Measurements from ENCODE around the gene MCUB. TPM values are rescaled to one million over a fixed set of nuclear protein-coding genes. Genes with fewer than 3 reads are reported as not detected.

MCUB gene
- total and polyA plus RNA-seq, 9 of the 15 experiments (the other 6 are each of a cell fraction or from before 2014, with no cell fraction given): 1.4 to 21.5 (median 5.4) TPM

DNA sequence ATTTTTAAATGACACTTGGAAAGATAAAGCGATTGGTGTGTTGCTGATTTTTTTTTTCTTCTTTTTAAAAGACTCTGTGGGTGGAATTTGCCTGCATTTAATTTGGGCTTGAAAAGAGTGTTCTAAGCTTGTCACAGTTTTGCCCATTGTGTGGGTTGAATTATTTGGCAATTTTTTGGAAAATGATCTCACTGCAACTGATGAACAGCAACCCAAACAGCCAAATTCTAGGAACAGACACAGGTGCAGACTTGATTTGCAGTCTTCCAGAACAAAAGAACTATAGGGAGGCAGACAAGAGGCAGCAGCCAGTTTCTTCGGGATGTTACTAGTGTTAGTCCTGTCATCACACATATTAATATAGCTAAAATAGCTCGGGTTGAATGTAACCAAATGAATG, 102.7 kb downstream of the MCUB start:
- Histone ChIP-seq H2AFZ (ENCODE audit: low read depth, low read length) (no peak overlapping the region), H3K9me3 (replicated peaks; ENCODE audit: control insufficient read depth, insufficient read depth, low read depth, low read length) (no peaks in the 10 kb centered on the region), H3K27ac (ENCODE audit: extremely low read depth, low read depth, low read length) (no peak overlapping the region), H3K9me1 (ENCODE audit: control insufficient read depth, insufficient read depth, low read length) (no peaks in the 10 kb centered on the region), H3K4me1 (replicated peaks in 1 of 2; ENCODE audit: control insufficient read depth in 2 of 2, insufficient read depth in 2 of 2, low read length in 2 of 2) (no peaks in the 10 kb centered on the region), H3K4me2 (ENCODE audit: insufficient read depth, low read length) (no peak overlapping the region), H3K36me3 (ENCODE audit: control insufficient read depth, insufficient read depth, low read length) (no peaks in the 10 kb centered on the region), H3K79me2 (ENCODE audit: control insufficient read depth, insufficient read depth, low read length) (no peaks in the 10 kb centered on the region), H4K20me1 (replicated peaks; ENCODE audit: control insufficient read depth, insufficient read depth, low read length) (no peaks in the 10 kb centered on the region), H3K9ac (ENCODE audit: insufficient read depth in 1 of 2, low read depth in 2 of 2, low read length in 2 of 2) (no peak overlapping the region), H3K27me3 (ENCODE audit: control insufficient read depth in 2 of 2, insufficient read depth in 2 of 2, low read length in 2 of 2) (peaks cover 0 to 4% of the 10 kb centered on the region in 2 experiments; a peak in 1 of 5 replicates), H3K4me3 (no peak overlapping the region)
- DNase-seq (ENCODE audit: extremely low read depth in 1 of 4, low spot score in 3 of 4) (no peak), ATAC-seq (no peak), FAIRE-seq (no peak)
- in situ Hi-C loops (cut with MboI): no loop called here
- TF ChIP-seq NFYB (IDR thresholded peaks at IDR 0.05; ENCODE audit: extremely low read depth, insufficient read length) (no peak), NR2C2 (CRISPR knock-in tag; IDR thresholded peaks at IDR 0.05) (no peak), NR2C2 (tag; IDR thresholded peaks at IDR 0.05) (no peak), NCOR1 (IDR thresholded peaks at IDR 0.05) (no peak), CSDE1 (IDR thresholded peaks at IDR 0.05) (no peak), ZNF584 (CRISPR knock-in tag; IDR thresholded peaks at IDR 0.05; ENCODE audit: low read depth) (no peak), TFAP4 (CRISPR knock-in tag; IDR thresholded peaks at IDR 0.05; ENCODE audit: borderline replicate concordance) (no peak), NCOA1 (IDR thresholded peaks at IDR 0.05; ENCODE audit: low read depth) (no peak), HDAC8 (tag; IDR thresholded peaks at IDR 0.05) (no peak), CHCHD3 (CRISPR knock-in tag; IDR thresholded peaks at IDR 0.05) (no peak), GTF2F1 (IDR thresholded peaks at IDR 0.05; ENCODE audit: low read depth, low read length) (no peak)
- ChIA-PET CTCF (ENCODE audit: low intra/inter-chr PET ratio) (no interaction called here), POLR2A (interaction anchor here (0.7 kb wide), 2 partner anchors 238 to 671 kb away, joined by 3 read pairs; no protein-coding TSS in a partner anchor)
- intact Hi-C loops (cut with micrococcal nuclease): no loop called here
- BruUV-seq (replicated peaks): no TSS peak
- 9% methylated on average over 3 of the region's 3 CpGs for WGBS (ENCODE audit: insufficient coverage, low coverage, missing lambda C conversion rate)
